HG03571 (cell line): ENCODE results near the gene STX5.
"Not testable (repeated sequence)": the region's sequence is repeated elsewhere in the genome, so short reads cannot be mapped to it uniquely, and the experiment has no call there.

ENCODE experiments used
- ATAC-seq: cut with Tn5 transposase; IDR thresholded peaks from one replicate; pipeline ENCODE4 v1.9.1; 2021; ENCODE audit not compliant: unreplicated experiment

Gene STX5

GRCh38 chr11:62854825-62855570 is 23.1 kb upstream of the STX5 start:
- no peak for ATAC-seq

- ATAC-seq, result no peak
These were observed 22.4 kb upstream of the STX5 start for GRCh38 chr11:62854013-62854824.

- no peak for ATAC-seq
These were observed 21.6 kb upstream of the STX5 start for GRCh38 chr11:62853279-62853965.

GRCh38 chr11:62852523-62853188 is 20.8 kb upstream of the STX5 start:
- ATAC-seq, result no peak

- ATAC-seq, result no peak
These were observed 20.1 kb upstream of the STX5 start for GRCh38 chr11:62851807-62852522.

GRCh38 chr11:62850911-62851806 is 19.3 kb upstream of the STX5 start:
- ATAC-seq, result no peak

GRCh38 chr11:62847767-62848314 is 16.0 kb upstream of the STX5 start:
- ATAC-seq, result no peak

GRCh38 chr11:62846177-62846576 is 14.3 kb upstream of the STX5 start:
- ATAC-seq, result no peak

- no peak for ATAC-seq
These were observed 12.3 kb upstream of the STX5 start for GRCh38 chr11:62844154-62844553.

- no peak for ATAC-seq
These were observed 11.6 kb upstream of the STX5 start for GRCh38 chr11:62843466-62843865.

- ATAC-seq, result not testable (repeated sequence)
These were observed 11.0 kb upstream of the STX5 start for GRCh38 chr11:62842891-62843290.

GRCh38 chr11:62842171-62842741 is 10.4 kb upstream of the STX5 start:
- ATAC-seq, result no peak

- peak; percentile 50 for ATAC-seq
These were observed 9.7 kb upstream of the STX5 start for GRCh38 chr11:62841361-62842170.

- ATAC-seq, result not testable (repeated sequence)
These were observed 9.0 kb upstream of the STX5 start for GRCh38 chr11:62840721-62841360.

- ATAC-seq, result peak; percentile 47
These were observed 7.4 kb upstream of the STX5 start, which contains the start of gene WDR74 for GRCh38 chr11:62839050-62839945. Gene WDR74 (minus strand): TSS chr11:62839590. CDS start chr11:62839570, 20 bp downstream.

- ATAC-seq, result no peak
These were observed 3.5 kb upstream of the STX5 start for GRCh38 chr11:62835336-62835735.
